D721Med (cell line): ENCODE measurements around the gene UBASH3A.

ENCODE experiments used
- DNase-seq: peaks from one replicate; pipeline ENCODE4 v3.0.0; 2011; ENCODE audit warnings: low spot score; ENCODE audit not compliant: insufficient read length
- FAIRE-seq: peaks from 2 replicates; lab custom pipeline; 2011; peaks lifted over from hg19 to GRCh38; lab: Jason Lieb, UNC
- CTCF ChIP-seq: IDR thresholded peaks from 2 replicates; pipeline ENCODE4 v1.5.1; 2012; ENCODE audit warnings: mild to moderate bottlenecking, control low read depth; ENCODE audit not compliant: insufficient read depth; ENCODE audit errors: missing control alignments

The UBASH3A gene

GRCh38 chr21:42473498-42474042, 69.9 kb downstream of the UBASH3A start:
- no peak for DNase-seq
- TF ChIP-seq CTCF: no peak
- no peak for FAIRE-seq

GRCh38 chr21:42474043-42474831, 70.5 kb downstream of the UBASH3A start:
- no peak for DNase-seq
- TF ChIP-seq CTCF: no peak
- no peak for FAIRE-seq

GRCh38 chr21:42475036-42475435, 71.3 kb downstream of the UBASH3A start:
- FAIRE-seq (no peak), DNase-seq (no peak)
- no peak for TF ChIP-seq CTCF

- DNase-seq: no peak
- no peak for FAIRE-seq
- TF ChIP-seq CTCF: no peak
Observed at GRCh38 chr21:42475526-42476387, 72.1 kb downstream of the UBASH3A start.

GRCh38 chr21:42476388-42477331, 73.0 kb downstream of the UBASH3A start:
- FAIRE-seq (no peak), DNase-seq (no peak)
- no peak for TF ChIP-seq CTCF

- DNase-seq (no peak), FAIRE-seq (no peak)
- TF ChIP-seq CTCF: no peak
Observed at GRCh38 chr21:42478504-42478903, 74.8 kb downstream of the UBASH3A start.
